HEK293 (cell line): Measurements from ENCODE around the gene METTL24.

Experiments
- CTCF ChIA-PET: fragments of 350-600 bp; formaldehyde crosslinking; extraction: SDS; loops from one replicate; lab custom pipeline; 2021; ENCODE audit warnings: antibody characterized with exemption; lab: Yijun Ruan, JAX
- POLR2A ChIA-PET: fragments of 300-600 bp; formaldehyde crosslinking; extraction: SDS; loops from one replicate; lab custom pipeline; 2020; ENCODE audit warnings: antibody characterized with exemption, inconsistent platforms; lab: Yijun Ruan, JAX
- H3K27ac ChIP-seq: fragments of 200-500 bp; sonication (Bioruptor generic); 2 replicates; pipeline ENCODE4 v1.5.1; 2014; ENCODE audit warnings: low read depth, low read length, control low read depth, inconsistent platforms; ENCODE audit errors: extremely low read depth
- H3K36me3 ChIP-seq, 2 experiments: fragments of 200-500 bp in 1 of 2; sonication (Bioruptor generic) in 1 of 2; 1 replicate in 1 of 2; 2 replicates in 1 of 2; pipeline ENCODE4 v1.5.1; 2014 to 2017; ENCODE audit warnings: inconsistent platforms in 2 of 2, low read length in 2 of 2; ENCODE audit not compliant: control insufficient read depth in 2 of 2, insufficient read depth in 1 of 2
- H3K4me1 ChIP-seq: fragments of 200-500 bp; sonication (Bioruptor generic); 2 replicates; pipeline ENCODE4 v1.5.1; 2014; ENCODE audit warnings: mild to moderate bottlenecking, low read length, inconsistent platforms; ENCODE audit not compliant: control insufficient read depth, insufficient read depth
- H3K4me3 ChIP-seq: 2 replicates; pipeline ENCODE4 v1.5.1; 2011; ENCODE audit warnings: low read depth, mild to moderate bottlenecking, control low read depth, low read length, moderate library complexity
- H3K9me3 ChIP-seq: fragments of 200-500 bp; sonication (Bioruptor generic); 2 replicates; pipeline ENCODE4 v1.5.1; 2014; ENCODE audit warnings: low read depth, low read length, inconsistent platforms; ENCODE audit not compliant: control insufficient read depth, insufficient read depth
- GLIS2 ChIP-seq: fragments of 450-650 bp; formaldehyde crosslinking; IDR thresholded peaks from 2 replicates; pipeline ENCODE4 v1.5.1; 2016; ENCODE audit warnings: missing biosample characterization, missing genetic modification characterization
- KLF8 ChIP-seq: fragments of 450-650 bp; formaldehyde crosslinking; IDR thresholded peaks from 2 replicates; pipeline ENCODE4 v1.5.1; 2016; ENCODE audit warnings: missing biosample characterization, missing genetic modification characterization
- SP3 ChIP-seq: fragments of 450-650 bp; formaldehyde crosslinking; IDR thresholded peaks from 2 replicates; pipeline ENCODE4 v1.5.1; 2016; ENCODE audit warnings: missing biosample characterization, missing genetic modification characterization
- ZNF138 ChIP-seq: fragments of 450-650 bp; formaldehyde crosslinking; IDR thresholded peaks from 2 replicates; pipeline ENCODE4 v1.5.1; 2016; ENCODE audit warnings: missing biosample characterization, missing genetic modification characterization, borderline replicate concordance
- ZNF155 ChIP-seq: fragments of 450-650 bp; formaldehyde crosslinking; IDR thresholded peaks from 2 replicates; pipeline ENCODE4 v1.5.1; 2016; ENCODE audit warnings: missing biosample characterization, missing genetic modification characterization
- ZNF223 ChIP-seq: fragments of 450-650 bp; formaldehyde crosslinking; IDR thresholded peaks from 2 replicates; pipeline ENCODE4 v1.5.1; 2016; ENCODE audit warnings: missing biosample characterization, missing genetic modification characterization
- ZNF23 ChIP-seq: fragments of 450-650 bp; formaldehyde crosslinking; IDR thresholded peaks from 2 replicates; pipeline ENCODE4 v1.5.1; 2016; ENCODE audit warnings: missing biosample characterization, missing genetic modification characterization, borderline replicate concordance
- ZNF391 ChIP-seq: fragments of 450-650 bp; formaldehyde crosslinking; IDR thresholded peaks from 2 replicates; pipeline ENCODE4 v1.5.1; 2016; ENCODE audit warnings: low read depth, missing biosample characterization, missing genetic modification characterization, borderline replicate concordance
- ZNF48 ChIP-seq: fragments of 450-650 bp; formaldehyde crosslinking; IDR thresholded peaks from 2 replicates; pipeline ENCODE4 v1.5.1; 2016; ENCODE audit warnings: missing biosample characterization, missing genetic modification characterization
- ZNF529 ChIP-seq: fragments of 450-650 bp; formaldehyde crosslinking; IDR thresholded peaks from 2 replicates; pipeline ENCODE4 v1.5.1; 2017; ENCODE audit warnings: missing genetic modification characterization, missing biosample characterization; ENCODE audit not compliant: insufficient replicate concordance
- ZNF596 ChIP-seq: fragments of 450-650 bp; IDR thresholded peaks from 2 replicates; pipeline ENCODE4 v1.5.0; 2018; ENCODE audit warnings: missing biosample characterization, mild to moderate bottlenecking, missing genetic modification characterization, moderate library complexity
- ZNF707 ChIP-seq: fragments of 450-650 bp; formaldehyde crosslinking; IDR thresholded peaks from 2 replicates; pipeline ENCODE4 v1.5.1; 2016; ENCODE audit warnings: missing biosample characterization, missing genetic modification characterization
- ZNF792 ChIP-seq: fragments of 450-650 bp; formaldehyde crosslinking; IDR thresholded peaks from 2 replicates; pipeline ENCODE4 v1.5.1; 2016; ENCODE audit warnings: missing biosample characterization, missing genetic modification characterization
- ZNF830 ChIP-seq: fragments of 450-650 bp; IDR thresholded peaks from 2 replicates; pipeline ENCODE4 v1.5.0; 2018; ENCODE audit warnings: missing biosample characterization, missing genetic modification characterization, low read depth, mild to moderate bottlenecking, moderate library complexity
- ZNF837 ChIP-seq: fragments of 450-650 bp; formaldehyde crosslinking; IDR thresholded peaks from 2 replicates; pipeline ENCODE4 v1.5.1; 2016; ENCODE audit warnings: missing biosample characterization, missing genetic modification characterization
- TF ChIP-seq, protein P1 (sequence below): fragments of 450-650 bp; formaldehyde crosslinking; IDR thresholded peaks from 2 replicates; pipeline ENCODE4 v1.5.1; 2017; ENCODE audit warnings: missing biosample characterization, missing genetic modification characterization
- TF ChIP-seq, protein P2 (sequence below): fragments of 450-650 bp; formaldehyde crosslinking; IDR thresholded peaks from 2 replicates; pipeline ENCODE4 v1.5.1; 2016; ENCODE audit warnings: missing biosample characterization, missing genetic modification characterization
- TF ChIP-seq, protein P3 (sequence below): fragments of 450-650 bp; formaldehyde crosslinking; IDR thresholded peaks from 2 replicates; pipeline ENCODE4 v1.5.1; 2016; ENCODE audit warnings: missing biosample characterization, missing genetic modification characterization
- TF ChIP-seq, protein P4 (sequence below): fragments of 450-650 bp; formaldehyde crosslinking; IDR thresholded peaks from 2 replicates; pipeline ENCODE4 v1.5.1; 2016; ENCODE audit warnings: missing biosample characterization, missing genetic modification characterization, low read depth
- TF ChIP-seq, protein P5 (sequence below): fragments of 450-650 bp; formaldehyde crosslinking; IDR thresholded peaks from 2 replicates; pipeline ENCODE4 v1.5.1; 2017; ENCODE audit warnings: missing biosample characterization, mild to moderate bottlenecking, missing genetic modification characterization, moderate library complexity

METTL24 gene

DNA sequence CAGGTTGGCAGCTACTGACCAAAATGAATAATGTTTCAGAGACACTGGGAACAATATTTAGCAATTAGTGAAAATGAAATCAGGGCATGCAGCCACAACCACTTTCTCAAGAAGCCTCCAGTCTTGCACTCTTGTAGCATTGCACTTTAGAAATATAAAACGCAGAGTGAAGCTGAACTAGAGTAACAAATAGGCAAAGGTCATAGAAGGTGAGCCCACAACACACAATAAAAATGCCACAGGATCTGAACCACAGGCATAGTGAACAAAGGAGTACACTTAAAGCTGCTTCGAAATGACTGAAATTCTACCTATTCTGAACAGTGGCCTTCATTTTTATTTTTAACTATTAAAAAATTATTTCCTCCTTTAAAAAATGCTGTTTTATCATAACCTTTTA is 32.3 kb upstream of the METTL24 start (continued):
- TF ChIP-seq, protein P1, sequence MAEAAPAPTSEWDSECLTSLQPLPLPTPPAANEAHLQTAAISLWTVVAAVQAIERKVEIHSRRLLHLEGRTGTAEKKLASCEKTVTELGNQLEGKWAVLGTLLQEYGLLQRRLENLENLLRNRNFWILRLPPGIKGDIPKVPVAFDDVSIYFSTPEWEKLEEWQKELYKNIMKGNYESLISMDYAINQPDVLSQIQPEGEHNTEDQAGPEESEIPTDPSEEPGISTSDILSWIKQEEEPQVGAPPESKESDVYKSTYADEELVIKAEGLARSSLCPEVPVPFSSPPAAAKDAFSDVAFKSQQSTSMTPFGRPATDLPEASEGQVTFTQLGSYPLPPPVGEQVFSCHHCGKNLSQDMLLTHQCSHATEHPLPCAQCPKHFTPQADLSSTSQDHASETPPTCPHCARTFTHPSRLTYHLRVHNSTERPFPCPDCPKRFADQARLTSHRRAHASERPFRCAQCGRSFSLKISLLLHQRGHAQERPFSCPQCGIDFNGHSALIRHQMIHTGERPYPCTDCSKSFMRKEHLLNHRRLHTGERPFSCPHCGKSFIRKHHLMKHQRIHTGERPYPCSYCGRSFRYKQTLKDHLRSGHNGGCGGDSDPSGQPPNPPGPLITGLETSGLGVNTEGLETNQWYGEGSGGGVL (tag by site-specific recombination) = no peak
- TF ChIP-seq ZNF155 (tag by site-specific recombination) (no peak), ZNF792 (tag by site-specific recombination) (no peak), ZNF707 (no peak)

DNA sequence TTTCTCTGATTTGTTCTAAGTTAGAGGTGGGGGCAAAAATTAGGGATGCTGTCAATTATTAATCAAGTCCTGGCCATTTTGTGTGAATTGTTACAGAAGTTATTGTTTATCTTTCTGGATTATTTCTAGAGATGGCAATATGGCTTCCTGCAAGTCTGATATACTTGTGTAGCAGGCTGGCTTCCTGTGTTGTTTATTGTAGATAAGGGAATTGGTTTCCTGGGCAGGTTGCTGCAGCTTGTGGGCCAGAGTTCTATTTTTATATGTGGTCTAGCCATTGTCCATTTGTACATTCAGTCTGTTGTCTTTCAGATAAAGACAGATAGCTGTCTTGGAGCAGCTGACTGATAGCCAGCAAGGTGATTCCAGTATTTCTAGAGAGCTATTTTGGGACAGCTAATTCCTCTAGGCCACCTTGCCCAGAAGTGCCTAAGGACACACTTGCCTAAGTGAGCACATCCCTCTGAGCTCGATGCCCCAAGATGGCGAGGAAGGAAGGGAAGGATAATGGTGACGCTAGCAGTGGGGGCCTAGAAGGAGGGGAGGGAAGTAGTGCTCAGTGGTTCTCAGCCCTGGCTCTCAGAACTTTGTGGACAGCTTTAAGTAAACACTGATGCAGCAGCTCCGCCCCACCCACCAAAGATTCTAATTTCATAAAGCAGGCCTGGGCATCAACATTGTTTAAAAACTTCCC is 31.7 kb upstream of the METTL24 start:
- Histone ChIP-seq H3K4me3 (no peak overlapping the region), H3K9me3 (no peaks in the 10 kb centered on the region), H3K4me1 (peaks cover 10% of the 10 kb centered on the region), H3K36me3 (no peaks in the 10 kb centered on the region), H3K27ac (no peak overlapping the region)
- TF ChIP-seq ZNF830 (tag by site-specific recombination) (no peak), KLF8 (tag by site-specific recombination) (no peak), ZNF391 (tag by site-specific recombination) (no peak), SP3 (tag by site-specific recombination) (no peak), GLIS2 (tag by site-specific recombination) (no peak), ZNF837 (tag by site-specific recombination) (no peak), ZNF48 (tag by site-specific recombination) (no peak), ZNF223 (tag by site-specific recombination) (no peak), ZNF596 (tag by site-specific recombination) (no peak)
- TF ChIP-seq, protein P2, sequence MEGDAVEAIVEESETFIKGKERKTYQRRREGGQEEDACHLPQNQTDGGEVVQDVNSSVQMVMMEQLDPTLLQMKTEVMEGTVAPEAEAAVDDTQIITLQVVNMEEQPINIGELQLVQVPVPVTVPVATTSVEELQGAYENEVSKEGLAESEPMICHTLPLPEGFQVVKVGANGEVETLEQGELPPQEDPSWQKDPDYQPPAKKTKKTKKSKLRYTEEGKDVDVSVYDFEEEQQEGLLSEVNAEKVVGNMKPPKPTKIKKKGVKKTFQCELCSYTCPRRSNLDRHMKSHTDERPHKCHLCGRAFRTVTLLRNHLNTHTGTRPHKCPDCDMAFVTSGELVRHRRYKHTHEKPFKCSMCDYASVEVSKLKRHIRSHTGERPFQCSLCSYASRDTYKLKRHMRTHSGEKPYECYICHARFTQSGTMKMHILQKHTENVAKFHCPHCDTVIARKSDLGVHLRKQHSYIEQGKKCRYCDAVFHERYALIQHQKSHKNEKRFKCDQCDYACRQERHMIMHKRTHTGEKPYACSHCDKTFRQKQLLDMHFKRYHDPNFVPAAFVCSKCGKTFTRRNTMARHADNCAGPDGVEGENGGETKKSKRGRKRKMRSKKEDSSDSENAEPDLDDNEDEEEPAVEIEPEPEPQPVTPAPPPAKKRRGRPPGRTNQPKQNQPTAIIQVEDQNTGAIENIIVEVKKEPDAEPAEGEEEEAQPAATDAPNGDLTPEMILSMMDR (tag by site-specific recombination) = no peak
- TF ChIP-seq, protein P1 (tag by site-specific recombination) = no peak
- ChIA-PET POLR2A (interaction anchor here (1.4 kb wide), 1 partner anchor 210 kb away, joined by 5 read pairs; no protein-coding TSS in a partner anchor), CTCF (interaction anchor here (0.6 to 7.7 kb wide), 35 partner anchors 9 to 1880 kb away, joined by 3 to 98 read pairs (median 4); no protein-coding TSS in a partner anchor)

DNA sequence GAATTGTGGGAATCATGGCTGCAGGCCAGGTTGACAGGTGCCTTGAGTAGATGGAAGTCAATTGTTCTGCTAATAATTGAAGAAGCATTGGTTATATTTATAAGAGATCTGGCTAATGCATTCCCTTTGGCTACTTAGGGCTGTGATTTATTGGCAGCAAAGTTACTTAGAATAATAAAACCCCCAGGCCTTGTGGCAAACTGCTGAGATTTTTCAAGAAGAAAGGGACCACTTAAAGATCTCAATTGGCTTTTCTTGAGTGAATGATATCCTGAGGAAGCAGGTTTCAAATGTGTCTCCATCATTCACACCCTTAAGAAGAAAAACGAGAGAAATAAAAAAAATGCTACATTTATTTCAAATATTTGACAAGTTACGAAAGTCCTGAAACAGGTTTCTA is 29.8 kb upstream of the METTL24 start:
- Histone ChIP-seq H3K4me1 (peaks cover 10% of the 10 kb centered on the region), H3K27ac (no peak overlapping the region), H3K4me3 (no peak overlapping the region), H3K9me3 (no peaks in the 10 kb centered on the region), H3K36me3 (no peaks in the 10 kb centered on the region)
- ChIA-PET POLR2A (no interaction called here), CTCF (interaction anchor here (0.6 to 2.5 kb wide), 5 partner anchors 11 to 691 kb away, joined by 3 to 11 read pairs (median 4); no protein-coding TSS in a partner anchor)
- TF ChIP-seq, protein P3, sequence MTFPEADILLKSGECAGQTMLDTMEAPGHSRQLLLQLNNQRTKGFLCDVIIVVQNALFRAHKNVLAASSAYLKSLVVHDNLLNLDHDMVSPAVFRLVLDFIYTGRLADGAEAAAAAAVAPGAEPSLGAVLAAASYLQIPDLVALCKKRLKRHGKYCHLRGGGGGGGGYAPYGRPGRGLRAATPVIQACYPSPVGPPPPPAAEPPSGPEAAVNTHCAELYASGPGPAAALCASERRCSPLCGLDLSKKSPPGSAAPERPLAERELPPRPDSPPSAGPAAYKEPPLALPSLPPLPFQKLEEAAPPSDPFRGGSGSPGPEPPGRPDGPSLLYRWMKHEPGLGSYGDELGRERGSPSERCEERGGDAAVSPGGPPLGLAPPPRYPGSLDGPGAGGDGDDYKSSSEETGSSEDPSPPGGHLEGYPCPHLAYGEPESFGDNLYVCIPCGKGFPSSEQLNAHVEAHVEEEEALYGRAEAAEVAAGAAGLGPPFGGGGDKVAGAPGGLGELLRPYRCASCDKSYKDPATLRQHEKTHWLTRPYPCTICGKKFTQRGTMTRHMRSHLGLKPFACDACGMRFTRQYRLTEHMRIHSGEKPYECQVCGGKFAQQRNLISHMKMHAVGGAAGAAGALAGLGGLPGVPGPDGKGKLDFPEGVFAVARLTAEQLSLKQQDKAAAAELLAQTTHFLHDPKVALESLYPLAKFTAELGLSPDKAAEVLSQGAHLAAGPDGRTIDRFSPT (tag by site-specific recombination) = no peak
- TF ChIP-seq, protein P4, sequence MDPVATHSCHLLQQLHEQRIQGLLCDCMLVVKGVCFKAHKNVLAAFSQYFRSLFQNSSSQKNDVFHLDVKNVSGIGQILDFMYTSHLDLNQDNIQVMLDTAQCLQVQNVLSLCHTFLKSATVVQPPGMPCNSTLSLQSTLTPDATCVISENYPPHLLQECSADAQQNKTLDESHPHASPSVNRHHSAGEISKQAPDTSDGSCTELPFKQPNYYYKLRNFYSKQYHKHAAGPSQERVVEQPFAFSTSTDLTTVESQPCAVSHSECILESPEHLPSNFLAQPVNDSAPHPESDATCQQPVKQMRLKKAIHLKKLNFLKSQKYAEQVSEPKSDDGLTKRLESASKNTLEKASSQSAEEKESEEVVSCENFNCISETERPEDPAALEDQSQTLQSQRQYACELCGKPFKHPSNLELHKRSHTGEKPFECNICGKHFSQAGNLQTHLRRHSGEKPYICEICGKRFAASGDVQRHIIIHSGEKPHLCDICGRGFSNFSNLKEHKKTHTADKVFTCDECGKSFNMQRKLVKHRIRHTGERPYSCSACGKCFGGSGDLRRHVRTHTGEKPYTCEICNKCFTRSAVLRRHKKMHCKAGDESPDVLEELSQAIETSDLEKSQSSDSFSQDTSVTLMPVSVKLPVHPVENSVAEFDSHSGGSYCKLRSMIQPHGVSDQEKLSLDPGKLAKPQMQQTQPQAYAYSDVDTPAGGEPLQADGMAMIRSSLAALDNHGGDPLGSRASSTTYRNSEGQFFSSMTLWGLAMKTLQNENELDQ (tag by site-specific recombination) = no peak
- no peak for TF ChIP-seq ZNF138 (tag by site-specific recombination)
- TF ChIP-seq, protein P5, sequence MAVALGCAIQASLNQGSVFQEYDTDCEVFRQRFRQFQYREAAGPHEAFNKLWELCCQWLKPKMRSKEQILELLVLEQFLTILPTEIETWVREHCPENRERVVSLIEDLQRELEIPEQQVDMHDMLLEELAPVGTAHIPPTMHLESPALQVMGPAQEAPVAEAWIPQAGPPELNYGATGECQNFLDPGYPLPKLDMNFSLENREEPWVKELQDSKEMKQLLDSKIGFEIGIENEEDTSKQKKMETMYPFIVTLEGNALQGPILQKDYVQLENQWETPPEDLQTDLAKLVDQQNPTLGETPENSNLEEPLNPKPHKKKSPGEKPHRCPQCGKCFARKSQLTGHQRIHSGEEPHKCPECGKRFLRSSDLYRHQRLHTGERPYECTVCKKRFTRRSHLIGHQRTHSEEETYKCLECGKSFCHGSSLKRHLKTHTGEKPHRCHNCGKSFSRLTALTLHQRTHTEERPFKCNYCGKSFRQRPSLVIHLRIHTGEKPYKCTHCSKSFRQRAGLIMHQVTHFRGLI (tag by site-specific recombination) = no peak
- no peak for TF ChIP-seq ZNF529 (tag by site-specific recombination)
- TF ChIP-seq ZNF23 (tag by site-specific recombination) = no peak
